GOT3 (cell line): Measurements from ENCODE around the gene MDP1.
A peak's percentile ranks its signal among the peaks of the same experiment; 100 is the strongest.

ENCODE experiments used
- DNase-seq: peaks from one replicate; lab custom pipeline; 2025; ENCODE audit warnings: mixed read lengths; lab: John Stamatoyannopoulos, UW

MDP1 gene

GRCh38 chr14:24215495-24216344 lies at the start of gene MDP1:
TSS of gene MDP1 (minus strand) at chr14:24216066. CDS start at chr14:24215955, 111 bp downstream.
- DNase-seq = peak; percentile 8

- no peak for DNase-seq
Observed at GRCh38 chr14:24264298-24264697, 48.4 kb upstream of the MDP1 start.

- DNase-seq = no peak
Observed at GRCh38 chr14:24263848-24264247, 48.0 kb upstream of the MDP1 start.

- no peak for DNase-seq
Observed at GRCh38 chr14:24262821-24263733, 47.2 kb upstream of the MDP1 start, which contains the start of gene TGM1. TSS of gene TGM1 (minus strand) at chr14:24263177. CDS start at chr14:24262352, 825 bp downstream.

GRCh38 chr14:24261969-24262327 lies 46.1 kb upstream of the MDP1 start:
- no peak for DNase-seq

- no peak for DNase-seq
Observed at GRCh38 chr14:24261256-24261968, 45.5 kb upstream of the MDP1 start.

GRCh38 chr14:24260780-24261157 lies 44.9 kb upstream of the MDP1 start:
- no peak for DNase-seq

- DNase-seq = no peak
Observed at GRCh38 chr14:24260026-24260779, 44.3 kb upstream of the MDP1 start.

- no peak for DNase-seq
Observed at GRCh38 chr14:24259282-24260025, 43.6 kb upstream of the MDP1 start.

- DNase-seq = no peak
Observed at GRCh38 chr14:24258548-24259265, 42.8 kb upstream of the MDP1 start.

GRCh38 chr14:24258119-24258518 lies 42.3 kb upstream of the MDP1 start:
- DNase-seq = no peak

GRCh38 chr14:24256960-24257359 lies 41.1 kb upstream of the MDP1 start:
- DNase-seq = no peak

- no peak for DNase-seq
Observed at GRCh38 chr14:24255931-24256711, 40.3 kb upstream of the MDP1 start.

GRCh38 chr14:24255438-24255837 lies 39.6 kb upstream of the MDP1 start:
- no peak for DNase-seq

GRCh38 chr14:24254630-24255392 lies 38.9 kb upstream of the MDP1 start:
- DNase-seq = no peak

- no peak for DNase-seq
Observed at GRCh38 chr14:24253936-24254335, 38.1 kb upstream of the MDP1 start.

- no peak for DNase-seq
Observed at GRCh38 chr14:24252289-24253124, 36.6 kb upstream of the MDP1 start.

- no peak for DNase-seq
Observed at GRCh38 chr14:24251880-24252288, 36.0 kb upstream of the MDP1 start.
